Right lobe of liver (tissue), 6 donors: ENCODE results near the gene SH3TC2. TPM values are rescaled to one million over a fixed set of nuclear protein-coding genes. Genes with fewer than 3 reads are reported as not detected.

Experiments used
- ATAC-seq, 4 donors: fragments of 200-7000 bp; cut with Tn5 transposase; one replicate each; pipeline ENCODE4 v1.9.1; 2020; ENCODE audit warnings: mild to moderate bottlenecking in 4 of 4, moderate library complexity in 4 of 4
- DNase-seq, 3 donors: peaks; one replicate each; pipeline ENCODE4 v3.0.0-alpha.2; 2020
- H3K27ac ChIP-seq, 3 donors: fragments of 200-600 bp; one replicate each; pipeline ENCODE4 v1.8.0; 2022
- H3K27me3 ChIP-seq, 2 donors: fragments of 200-600 bp; one replicate each; pipeline ENCODE4 v1.8.0; 2022
- H3K36me3 ChIP-seq, 4 donors: fragments of 200-600 bp; sonication (generic) in 1 of 4; one replicate each; pipeline versions ENCODE4 v1.5.1 to v1.8.0; 2017 to 2022; ENCODE audit warnings: control low read depth in 1 of 4
- H3K4me1 ChIP-seq, 4 donors: fragments of 200-600 bp; sonication (generic) in 1 of 4; one replicate each; pipeline versions ENCODE4 v1.5.1 to v1.8.0; 2017 to 2022; ENCODE audit warnings: control low read depth in 1 of 4
- H3K4me3 ChIP-seq, 3 donors: fragments of 200-600 bp; one replicate each; pipeline ENCODE4 v1.8.0; 2022
- H3K9me3 ChIP-seq, 4 donors: fragments of 200-600 bp; sonication (generic) in 1 of 4; one replicate each; pipeline versions ENCODE4 v1.5.1 to v1.8.0; 2017 to 2022; ENCODE audit warnings: control low read depth in 1 of 4
- CTCF ChIP-seq, 4 donors: fragments of 200-600 bp in 3 of 4; fragments of 450-650 bp in 1 of 4; IDR thresholded peaks; one replicate each; pipeline versions ENCODE4 v1.5.1 to v1.8.0; 2016 to 2022; ENCODE audit warnings: antibody characterized with exemption in 4 of 4, mild to moderate bottlenecking in 2 of 4
- POLR2A ChIP-seq: fragments of 450-650 bp; IDR thresholded peaks from one replicate; pipeline ENCODE4 v1.6.1; 2017; ENCODE audit warnings: antibody characterized with exemption, mild to moderate bottlenecking
- WGBS: methylation state at CpG from one replicate; pipeline ENCODE4 v1.1.6; 2018; ENCODE audit warnings: low coverage, low lambda C conversion rate; ENCODE audit not compliant: insufficient coverage; ENCODE audit errors: missing lambda C conversion rate; 5-methylcytosine and 5-hydroxymethylcytosine counted together
- intact Hi-C, 2 donors: fragments of 100-400 bp; cut with DNase I; formaldehyde crosslinking; loops; one replicate each; pipeline versions ENCODE4 v1.11.2 to v1.14.1; 2022
- total RNA-seq, 6 experiments: library from RNA; depleted of rRNA in 2 of 6; stranded (reverse); fragments of >200 nt in 2 of 6; fragmentation: NEBNext Ultra II Directional in 3 of 6; extraction: Animal tissue kit (Norgen Biotek cat#: 25700) in 3 of 6; gene quantifications; one replicate each; pipeline versions ENCODE4 v1.1.0 to v1.2.4, GENCODE V29; 2016 to 2023
- donor health status: DM: no; HTN: yes; CAD: no.
- donor health status: DM: no; HTN: no; CAD: no.
- donor health status: DM: no; HTN: no; CAD: no.
- donor health status: DM: no; HTN: yes; CAD: no.
- donor health status: DM: no; HTN: yes; CAD: no.

The SH3TC2 gene
- total RNA-seq, 6 experiments from 2014 or later, result 0.06 to 0.88 (median 0.53) TPM

GRCh38 chr5:149060325-149060724, 2.5 kb downstream of the SH3TC2 start:
- no peaks in the 10 kb centered on the region for H3K27me3 ChIP-seq
- no peaks in the 10 kb centered on the region for H3K9me3 ChIP-seq
- no peak overlapping the region for H3K27ac ChIP-seq
- peak; percentile 73 to 88 (median 78) for ATAC-seq
- H3K4me1 ChIP-seq, result peaks cover 0 to 5% (median 0%) of the 10 kb centered on the region in 4 donors
- H3K36me3 ChIP-seq, result no peaks in the 10 kb centered on the region
- 0% methylated on average over 1 of the region's 1 CpG for WGBS
- DNase-seq, result peak in 2 of 3 donors; percentile 69 to 72
- intact Hi-C loops, result no loop called here
- H3K4me3 ChIP-seq, result no peak overlapping the region
- TF ChIP-seq CTCF (IDR thresholded peaks at IDR 0.05), result no peak
- no peak for TF ChIP-seq POLR2A

GRCh38 chr5:149056616-149057165, 6.2 kb downstream of the SH3TC2 start:
- no peaks in the 10 kb centered on the region for H3K36me3 ChIP-seq
- 66% methylated on average over 3 of the region's 3 CpGs for WGBS
- peaks cover 0 to 5% (median 0%) of the 10 kb centered on the region in 4 donors for H3K4me1 ChIP-seq
- H3K27me3 ChIP-seq, result no peaks in the 10 kb centered on the region
- intact Hi-C loops, result no loop called here
- TF ChIP-seq POLR2A, result no peak
- TF ChIP-seq CTCF (IDR thresholded peaks at IDR 0.05), result no peak
- DNase-seq (no peak), ATAC-seq (no peak)
- H3K4me3 ChIP-seq, result no peak overlapping the region
- no peak overlapping the region for H3K27ac ChIP-seq
- no peaks in the 10 kb centered on the region for H3K9me3 ChIP-seq

- no peak for ATAC-seq
- Histone ChIP-seq H3K27me3 (no peaks in the 10 kb centered on the region), H3K9me3 (no peaks in the 10 kb centered on the region), H3K27ac (no peak overlapping the region), H3K36me3 (no peaks in the 10 kb centered on the region), H3K4me1 (no peaks in the 10 kb centered on the region), H3K4me3 (no peak overlapping the region)
- DNase-seq, result no peak
- 67% methylated on average over 2 of the region's 2 CpGs for WGBS
- intact Hi-C loops, result no loop called here
- TF ChIP-seq CTCF (IDR thresholded peaks at IDR 0.05), result no peak
- no peak for TF ChIP-seq POLR2A
These were observed 8.4 kb downstream of the SH3TC2 start for GRCh38 chr5:149054416-149054815.

DNA sequence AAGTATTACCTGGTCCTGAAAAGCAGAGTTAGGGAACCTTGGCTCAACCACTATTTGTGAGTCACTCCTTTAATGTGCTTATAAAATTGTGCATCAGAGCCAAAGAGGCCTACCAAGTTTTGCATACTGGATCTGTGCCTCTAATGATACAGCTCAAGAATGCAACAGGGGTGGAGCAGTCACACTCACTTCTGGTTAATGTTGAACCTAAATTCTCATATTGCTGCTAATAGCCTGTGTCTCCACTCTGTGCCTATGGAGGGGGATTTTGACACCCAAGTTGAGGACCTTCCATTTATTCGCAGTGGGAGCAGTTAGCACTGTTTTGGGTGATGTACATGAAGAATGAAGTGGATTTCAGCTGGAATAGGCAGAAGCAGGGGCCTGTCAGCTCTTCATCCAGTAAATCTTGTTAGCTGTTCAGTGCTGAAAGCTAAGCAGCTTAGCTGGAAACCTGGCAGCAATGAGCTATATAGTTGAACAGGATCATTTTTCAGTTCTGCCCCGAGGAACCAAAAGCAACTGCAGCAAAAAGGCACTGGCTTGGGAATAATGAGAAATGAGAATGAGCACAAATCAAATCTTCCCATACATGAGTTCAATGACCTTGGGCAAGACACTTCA, 9.7 kb downstream of the SH3TC2 start:
- Histone ChIP-seq H3K4me3 (no peak overlapping the region), H3K36me3 (no peaks in the 10 kb centered on the region), H3K27ac (no peak overlapping the region), H3K27me3 (no peaks in the 10 kb centered on the region), H3K9me3 (no peaks in the 10 kb centered on the region), H3K4me1 (no peaks in the 10 kb centered on the region)
- DNase-seq (no peak), ATAC-seq (no peak)
- TF ChIP-seq CTCF (IDR thresholded peaks at IDR 0.05), result no peak
- no peak for TF ChIP-seq POLR2A
- WGBS, result 80% methylated on average over 2 of the region's 2 CpGs
- intact Hi-C loops, result no loop called here
